IMR-90 (cell line): Measurements from ENCODE around the gene FBLN7. TPM values are rescaled to one million over a fixed set of nuclear protein-coding genes. Genes with fewer than 3 reads are reported as not detected.

ENCODE experiments used
- ATAC-seq: fragments of 200-7000 bp; cut with Tn5 transposase; 2 replicates; pipeline ENCODE4 v1.9.1; 2020; ENCODE audit warnings: low read depth, mild to moderate bottlenecking, moderate library complexity
- BruUV-seq: library from RNA; stranded (reverse); fragments of 400-500 nt; replicated peaks from 2 replicates; lab custom pipeline; 2021; lab: Mats Ljungman, UMichigan
- CTCF ChIA-PET: fragments of 300-600 bp; formaldehyde crosslinking; extraction: SDS; loops from one replicate; lab custom pipeline; 2021; ENCODE audit warnings: antibody characterized with exemption; lab: Yijun Ruan, JAX
- POLR2A ChIA-PET: fragments of 300-600 bp; sonication (Branson Sonifier 250); formaldehyde crosslinking; loops from one replicate; lab custom pipeline; 2022; ENCODE audit warnings: antibody characterized with exemption; ENCODE audit not compliant: unreplicated experiment; lab: Charles Lee
- DNase-seq: peaks from one replicate; pipeline ENCODE4 v3.0.0; 2013
- H2AFZ ChIP-seq: replicated peaks from 2 replicates; pipeline ENCODE3; 2013; ENCODE audit warnings: low read length, mild to moderate bottlenecking; ENCODE audit not compliant: poor library complexity
- H2AK5ac ChIP-seq: 2 replicates; pipeline ENCODE4 v1.6.1; 2013; ENCODE audit warnings: low read depth, low read length, inconsistent platforms
- H2AK9ac ChIP-seq: replicated peaks from 2 replicates; pipeline ENCODE3; 2013; ENCODE audit warnings: mild to moderate bottlenecking, low read depth, low read length, moderate library complexity; ENCODE audit not compliant: poor library complexity
- H2BK120ac ChIP-seq: 2 replicates; pipeline ENCODE4 v1.6.1; 2013; ENCODE audit warnings: low read depth, low read length, inconsistent platforms
- H2BK15ac ChIP-seq: 3 replicates; pipeline ENCODE4 v1.6.1; 2013; ENCODE audit warnings: low read depth, low read length, inconsistent platforms
- H2BK20ac ChIP-seq: 2 replicates; pipeline ENCODE4 v1.6.1; 2013; ENCODE audit warnings: low read depth, mild to moderate bottlenecking, inconsistent platforms, low read length, moderate library complexity
- H2BK5ac ChIP-seq: 2 replicates; pipeline ENCODE4 v1.6.1; 2013; ENCODE audit warnings: mild to moderate bottlenecking, low read depth, low read length, inconsistent platforms; ENCODE audit not compliant: poor library complexity, severe bottlenecking
- H3K14ac ChIP-seq: replicated peaks from 2 replicates; pipeline ENCODE4 v1.6.1; 2013; ENCODE audit warnings: low read depth, low read length, inconsistent platforms
- H3K18ac ChIP-seq: 2 replicates; pipeline ENCODE4 v1.6.1; 2013; ENCODE audit warnings: low read depth, low read length, control low read depth
- H3K23ac ChIP-seq: 2 replicates; pipeline ENCODE4 v1.6.1; 2013; ENCODE audit warnings: low read depth, low read length, inconsistent platforms
- H3K27ac ChIP-seq: 2 replicates; pipeline ENCODE4 v1.5.1; 2013; ENCODE audit warnings: mild to moderate bottlenecking, control low read depth, low read length; ENCODE audit not compliant: insufficient read depth
- H3K27me3 ChIP-seq: 2 replicates; pipeline ENCODE4 v1.6.1; 2013; ENCODE audit warnings: low read length; ENCODE audit not compliant: control insufficient read depth, insufficient read depth
- H3K36me3 ChIP-seq: 2 replicates; pipeline ENCODE4 v1.6.1; 2013; ENCODE audit warnings: low read length, mixed read lengths; ENCODE audit not compliant: control insufficient read depth, insufficient read depth
- H3K4ac ChIP-seq: 2 replicates; pipeline ENCODE4 v1.6.1; 2013; ENCODE audit warnings: low read depth, low read length, inconsistent platforms
- H3K4me1 ChIP-seq: 2 replicates; pipeline ENCODE4 v1.6.1; 2013; ENCODE audit warnings: low read length, mixed read lengths; ENCODE audit not compliant: control insufficient read depth, insufficient read depth
- H3K4me2 ChIP-seq: 2 replicates; pipeline ENCODE4 v1.6.1; 2013; ENCODE audit warnings: low read depth, mild to moderate bottlenecking, control low read depth, low read length, moderate library complexity
- H3K4me3 ChIP-seq: 2 replicates; pipeline ENCODE4 v1.5.1; 2013; ENCODE audit warnings: low read depth, mild to moderate bottlenecking, control low read depth, low read length, moderate library complexity; ENCODE audit not compliant: insufficient read depth
- H3K56ac ChIP-seq: 2 replicates; pipeline ENCODE4 v1.6.1; 2013; ENCODE audit warnings: low read length, inconsistent platforms; ENCODE audit not compliant: insufficient read depth; ENCODE audit errors: extremely low read depth
- H3K79me1 ChIP-seq, 2 experiments: 2 replicates each; pipeline ENCODE4 v1.6.1; 2013; ENCODE audit warnings: low read length in 2 of 2, inconsistent platforms in 1 of 2, low read depth in 1 of 2
- H3K9ac ChIP-seq: 2 replicates; pipeline ENCODE4 v1.6.1; 2013; ENCODE audit warnings: low read depth, low read length, control low read depth
- H3K9me1 ChIP-seq: 2 replicates; pipeline ENCODE4 v1.6.1; 2013; ENCODE audit warnings: low read length, inconsistent platforms; ENCODE audit not compliant: insufficient read depth
- H3K9me3 ChIP-seq: 2 replicates; pipeline ENCODE4 v1.6.1; 2013; ENCODE audit warnings: low read length; ENCODE audit not compliant: control insufficient read depth, insufficient read depth
- H4K20me1 ChIP-seq: 2 replicates; pipeline ENCODE4 v1.6.1; 2013; ENCODE audit warnings: low read length, inconsistent platforms; ENCODE audit not compliant: insufficient read depth
- H4K5ac ChIP-seq: 2 replicates; pipeline ENCODE4 v1.6.1; 2013; ENCODE audit warnings: mild to moderate bottlenecking, low read depth, low read length, control low read depth
- H4K8ac ChIP-seq, 2 experiments: 2 replicates each; pipeline ENCODE4 v1.6.1; 2013; ENCODE audit warnings: low read depth in 2 of 2, low read length in 2 of 2, control low read depth in 1 of 2, inconsistent platforms in 1 of 2
- H4K91ac ChIP-seq: 2 replicates; pipeline ENCODE4 v1.6.1; 2013; ENCODE audit warnings: low read depth, low read length, inconsistent platforms; ENCODE audit not compliant: insufficient read depth
- BHLHE40 ChIP-seq: fragments of 150-350 bp; IDR thresholded peaks from 2 replicates; pipeline ENCODE4 v1.6.1; 2016; ENCODE audit warnings: mild to moderate bottlenecking, low read depth, low read length
- CHD1 ChIP-seq: IDR thresholded peaks from 2 replicates; pipeline ENCODE4 v1.6.1; 2012; ENCODE audit warnings: low read depth, low read length, improper control_type of control experiment
- MAFK ChIP-seq: IDR thresholded peaks from 2 replicates; pipeline ENCODE4 v1.6.1; 2012; ENCODE audit warnings: low read depth, low read length, improper control_type of control experiment
- MXI1 ChIP-seq: IDR thresholded peaks from 2 replicates; pipeline ENCODE4 v1.6.1; 2012; ENCODE audit warnings: low read depth, mild to moderate bottlenecking, low read length, moderate library complexity, borderline replicate concordance
- NFE2L2 ChIP-seq: fragments of 150-350 bp; IDR thresholded peaks from 2 replicates; pipeline ENCODE4 v1.6.1; 2016; ENCODE audit warnings: low read depth, mild to moderate bottlenecking, low read length
- POLR2A ChIP-seq: IDR thresholded peaks from 2 replicates; pipeline ENCODE4 v1.6.1; 2012; ENCODE audit warnings: mild to moderate bottlenecking, low read depth, low read length
- RCOR1 ChIP-seq: IDR thresholded peaks from 2 replicates; pipeline ENCODE4 v1.6.1; 2012; ENCODE audit warnings: mild to moderate bottlenecking, low read length, improper control_type of control experiment; ENCODE audit not compliant: insufficient replicate concordance
- WGBS, 2 experiments: methylation state at CpG; one replicate each; pipeline versions ENCODE4 v1.1.5 to v1.1.7; 2013; ENCODE audit warnings: missing lambda C conversion rate in 2 of 2; ENCODE audit not compliant: insufficient read length in 1 of 2; ENCODE audit errors: extremely low coverage in 2 of 2; 5-methylcytosine and 5-hydroxymethylcytosine counted together
- dilution Hi-C: fragments of 300-500 bp; cut with HindIII; formaldehyde crosslinking; loops from one replicate; pipeline ENCODE4 v1.14.3; 2018; ENCODE audit warnings: low sequenced_read_pairs; ENCODE audit not compliant: unreplicated experiment
- in situ Hi-C: fragments of 300-500 bp; cut with MboI; formaldehyde crosslinking; loops from 3 replicates; pipeline ENCODE4 v1.14.3; 2019; ENCODE audit warnings: low sequenced_read_pairs, inconsistent platforms, mixed read lengths
- intact Hi-C: fragments of 100-400 bp; cut with micrococcal nuclease; formaldehyde crosslinking; loops from 2 replicates; pipeline ENCODE4 v1.10.0; 2022
- polyA plus RNA-seq, 3 experiments: library from polyadenylated mRNA; depleted of rRNA; stranded (reverse); fragments of >200 nt; gene quantifications; 2 replicates each; pipeline ENCODE4 v1.2.3, GENCODE V29; 2012; ENCODE audit warnings: low replicate concordance in 1 of 3
- total RNA-seq: library from RNA; depleted of rRNA; stranded (reverse); fragments of >200 nt; gene quantifications from 2 replicates; pipeline ENCODE4 v1.2.3, GENCODE V29; 2012
- TF ChIP-seq, protein P1 (sequence below): fragments of 150-350 bp; IDR thresholded peaks from 2 replicates; pipeline ENCODE4 v1.6.1; 2016; ENCODE audit warnings: low read depth, mild to moderate bottlenecking, low read length, moderate library complexity, borderline replicate concordance
- TF ChIP-seq, protein P2 (sequence below): conservative IDR thresholded peaks from 2 replicates; pipeline ENCODE4 v1.5.1; 2012; ENCODE audit warnings: mild to moderate bottlenecking, low read depth, low read length, improper control_type of control experiment
- TF ChIP-seq, protein P3 (sequence below): fragments of 150-350 bp; IDR thresholded peaks from 2 replicates; pipeline ENCODE4 v1.6.1; 2017; ENCODE audit warnings: mild to moderate bottlenecking, antibody characterized with exemption, low read length, low read depth

Gene FBLN7
- total and polyA plus RNA-seq, 2 of the 4 experiments (the other 2 are of a cell fraction), result 0.18 to 1.2 TPM

DNA sequence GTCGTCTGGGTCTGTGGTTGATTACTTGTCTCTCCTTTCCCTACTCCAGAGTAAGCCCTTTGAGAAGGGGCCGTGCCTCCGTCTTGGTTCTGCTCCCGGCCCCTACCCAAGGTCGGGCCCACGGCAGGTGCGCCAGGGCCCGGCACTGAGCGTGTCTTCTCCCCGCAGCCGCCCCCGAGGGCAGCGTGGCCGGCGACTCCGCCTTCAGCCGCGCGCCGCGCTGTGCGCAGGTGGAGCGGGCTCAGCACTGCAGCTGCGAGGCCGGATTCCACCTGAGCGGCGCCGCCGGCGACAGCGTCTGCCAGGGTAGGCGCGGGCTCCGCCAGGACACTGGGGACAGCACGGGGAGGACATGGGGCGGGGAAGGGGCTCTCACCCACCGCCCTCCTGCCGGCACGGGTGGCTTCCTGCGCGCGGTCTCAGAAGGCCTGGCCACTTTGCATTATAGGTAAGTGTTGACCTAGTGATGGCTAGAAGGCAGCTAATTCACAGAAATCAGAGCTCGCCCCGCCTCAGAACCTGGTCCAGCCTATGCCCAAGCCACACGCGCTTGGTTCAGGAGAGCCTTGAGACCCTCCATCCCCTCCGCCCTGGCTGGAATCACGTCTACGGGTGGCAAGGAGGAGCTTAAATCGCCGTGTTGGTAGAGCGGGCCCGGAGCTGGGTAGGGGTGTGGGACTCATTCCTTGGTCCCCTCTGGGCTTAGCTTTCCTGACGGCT is 43.5 kb downstream of the FBLN7 start:
- Histone ChIP-seq H4K20me1 (no peaks in the 10 kb centered on the region), H3K18ac (no peak overlapping the region), H3K79me1 (no peaks in the 10 kb centered on the region), H3K4me1 (no peaks in the 10 kb centered on the region), H2BK5ac (no peak overlapping the region), H3K9ac (no peak overlapping the region), H3K36me3 (no peaks in the 10 kb centered on the region), H3K9me3 (no peaks in the 10 kb centered on the region; the same call in none of the 2 replicates), H4K8ac (no peak overlapping the region), H2AFZ (no peak overlapping the region), H2AK9ac (no peak overlapping the region), H3K14ac (no peak overlapping the region), H4K5ac (no peak overlapping the region), H2BK120ac (no peak overlapping the region), H3K27me3 (peaks cover 14% of the 10 kb centered on the region), H2BK15ac (no peak overlapping the region), H2AK5ac (no peak overlapping the region), H2BK20ac (no peak overlapping the region), H3K56ac (no peak overlapping the region), H3K4me2 (no peak overlapping the region), H3K4ac (no peak overlapping the region), H4K91ac (no peak overlapping the region), H3K27ac (no peak overlapping the region), H3K4me3 (no peak overlapping the region), H3K9me1 (0 out of 2 replicates have a peak, but pooled peaks cover 3% of the 10 kb centered on the region), H3K23ac (no peak overlapping the region)
- ATAC-seq (no peak), DNase-seq (no peak)
- ChIA-PET CTCF (no interaction called here), POLR2A (no interaction called here)
- dilution Hi-C loops, result no loop called here
- TF ChIP-seq, protein P1, sequence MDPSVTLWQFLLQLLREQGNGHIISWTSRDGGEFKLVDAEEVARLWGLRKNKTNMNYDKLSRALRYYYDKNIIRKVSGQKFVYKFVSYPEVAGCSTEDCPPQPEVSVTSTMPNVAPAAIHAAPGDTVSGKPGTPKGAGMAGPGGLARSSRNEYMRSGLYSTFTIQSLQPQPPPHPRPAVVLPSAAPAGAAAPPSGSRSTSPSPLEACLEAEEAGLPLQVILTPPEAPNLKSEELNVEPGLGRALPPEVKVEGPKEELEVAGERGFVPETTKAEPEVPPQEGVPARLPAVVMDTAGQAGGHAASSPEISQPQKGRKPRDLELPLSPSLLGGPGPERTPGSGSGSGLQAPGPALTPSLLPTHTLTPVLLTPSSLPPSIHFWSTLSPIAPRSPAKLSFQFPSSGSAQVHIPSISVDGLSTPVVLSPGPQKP, result no peak
- TF ChIP-seq MAFK (no peak), RCOR1 (no peak), BHLHE40 (no peak), NFE2L2 (no peak), MXI1 (no peak), CHD1 (no peak), POLR2A (no peak)
- TF ChIP-seq, protein P2, sequence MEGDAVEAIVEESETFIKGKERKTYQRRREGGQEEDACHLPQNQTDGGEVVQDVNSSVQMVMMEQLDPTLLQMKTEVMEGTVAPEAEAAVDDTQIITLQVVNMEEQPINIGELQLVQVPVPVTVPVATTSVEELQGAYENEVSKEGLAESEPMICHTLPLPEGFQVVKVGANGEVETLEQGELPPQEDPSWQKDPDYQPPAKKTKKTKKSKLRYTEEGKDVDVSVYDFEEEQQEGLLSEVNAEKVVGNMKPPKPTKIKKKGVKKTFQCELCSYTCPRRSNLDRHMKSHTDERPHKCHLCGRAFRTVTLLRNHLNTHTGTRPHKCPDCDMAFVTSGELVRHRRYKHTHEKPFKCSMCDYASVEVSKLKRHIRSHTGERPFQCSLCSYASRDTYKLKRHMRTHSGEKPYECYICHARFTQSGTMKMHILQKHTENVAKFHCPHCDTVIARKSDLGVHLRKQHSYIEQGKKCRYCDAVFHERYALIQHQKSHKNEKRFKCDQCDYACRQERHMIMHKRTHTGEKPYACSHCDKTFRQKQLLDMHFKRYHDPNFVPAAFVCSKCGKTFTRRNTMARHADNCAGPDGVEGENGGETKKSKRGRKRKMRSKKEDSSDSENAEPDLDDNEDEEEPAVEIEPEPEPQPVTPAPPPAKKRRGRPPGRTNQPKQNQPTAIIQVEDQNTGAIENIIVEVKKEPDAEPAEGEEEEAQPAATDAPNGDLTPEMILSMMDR, result no peak
- TF ChIP-seq, protein P3, sequence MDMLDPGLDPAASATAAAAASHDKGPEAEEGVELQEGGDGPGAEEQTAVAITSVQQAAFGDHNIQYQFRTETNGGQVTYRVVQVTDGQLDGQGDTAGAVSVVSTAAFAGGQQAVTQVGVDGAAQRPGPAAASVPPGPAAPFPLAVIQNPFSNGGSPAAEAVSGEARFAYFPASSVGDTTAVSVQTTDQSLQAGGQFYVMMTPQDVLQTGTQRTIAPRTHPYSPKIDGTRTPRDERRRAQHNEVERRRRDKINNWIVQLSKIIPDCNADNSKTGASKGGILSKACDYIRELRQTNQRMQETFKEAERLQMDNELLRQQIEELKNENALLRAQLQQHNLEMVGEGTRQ, result no peak
- intact Hi-C loops, result no loop called here
- 40% methylated on average over 15 of the region's 54 CpGs; no CpG with 5 or more reads in 1 of the 2 experiments for WGBS, 2 experiments
- BruUV-seq, result no TSS peak
- in situ Hi-C loops, result no loop called here
